T-helper 17 cell (primary cell): Measurements from ENCODE around the gene MTSS2. TPM values are rescaled to one million over a fixed set of nuclear protein-coding genes. Genes with fewer than 3 reads are reported as not detected.
"Not testable (repeated sequence)": the region's sequence is repeated elsewhere in the genome, so short reads cannot be mapped to it uniquely, and the experiment has no call there.

Source experiments
- ATAC-seq: fragments of 150-1000 bp; cut with Tn5 transposase; 2 replicates; pipeline ENCODE4 v1.10.0; 2021; ENCODE audit warnings: mild to moderate bottlenecking, moderate library complexity
- DNase-seq, 3 donors: peaks; one replicate each; pipeline versions ENCODE4 v3.0.0 to v3.0.0-alpha.2; 2020 to 2021
- H3K9me3 ChIP-seq: one replicate; pipeline ENCODE4 v1.7.0; 2013; ENCODE audit warnings: low read length, mild to moderate bottlenecking; ENCODE audit not compliant: control insufficient read depth, poor library complexity, severe bottlenecking
- H3K27ac Mint-ChIP-seq: one replicate; pipeline ENCODE4 v1.8.0; 2022; ENCODE audit warnings: mild to moderate bottlenecking, moderate library complexity, mixed read lengths
- H3K27me3 Mint-ChIP-seq: one replicate; pipeline ENCODE4 v1.8.0; 2022; ENCODE audit warnings: mixed read lengths
- H3K36me3 Mint-ChIP-seq: one replicate; pipeline ENCODE4 v1.8.0; 2022; ENCODE audit warnings: low read depth, mixed read lengths
- H3K4me1 Mint-ChIP-seq: one replicate; pipeline ENCODE4 v1.8.0; 2022; ENCODE audit warnings: mild to moderate bottlenecking, mixed read lengths
- H3K4me3 Mint-ChIP-seq: one replicate; pipeline ENCODE4 v1.8.0; 2022; ENCODE audit warnings: mild to moderate bottlenecking, moderate library complexity, mixed read lengths
- total RNA-seq, 4 donors: library from RNA in 2 of 4; stranded (reverse) in 2 of 4; gene quantifications; one replicate each; pipeline ENCODE4 v1.2.3 and lab custom pipeline; 2022 to 2026

MTSS2 gene
- total RNA-seq, 2 donors from 2014 or later, result 4.4 to 6.9 TPM

DNA sequence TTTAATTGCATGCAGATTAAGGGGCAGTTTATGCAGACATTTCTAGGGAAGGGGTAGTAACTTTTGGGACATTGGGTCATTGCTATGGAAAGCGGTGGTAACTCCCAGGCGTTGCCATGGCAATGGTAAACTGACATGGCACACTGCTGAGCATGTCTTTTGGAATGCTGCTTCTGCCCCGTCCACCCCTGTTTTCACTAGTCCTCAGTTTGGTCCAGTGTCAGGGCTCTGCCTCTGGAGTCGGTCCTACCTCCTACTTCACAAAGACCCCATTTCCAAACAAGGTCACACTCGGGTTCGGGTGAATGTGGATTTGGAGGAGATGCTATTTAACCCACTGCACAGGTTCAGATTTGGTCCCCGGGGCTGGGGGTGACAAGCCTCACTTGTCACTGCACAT, 36.6 kb downstream of the MTSS2 start:
- Mint-ChIP-seq H3K4me1 (peaks cover 6% of the 10 kb centered on the region), H3K4me3 (no peak overlapping the region), H3K27me3 (peaks cover 11% of the 10 kb centered on the region), H3K36me3 (no peaks in the 10 kb centered on the region), H3K27ac (no peak overlapping the region)
- ATAC-seq (no peak), DNase-seq (no peak)
- H3K9me3 ChIP-seq, result no peaks in the 10 kb centered on the region

DNA sequence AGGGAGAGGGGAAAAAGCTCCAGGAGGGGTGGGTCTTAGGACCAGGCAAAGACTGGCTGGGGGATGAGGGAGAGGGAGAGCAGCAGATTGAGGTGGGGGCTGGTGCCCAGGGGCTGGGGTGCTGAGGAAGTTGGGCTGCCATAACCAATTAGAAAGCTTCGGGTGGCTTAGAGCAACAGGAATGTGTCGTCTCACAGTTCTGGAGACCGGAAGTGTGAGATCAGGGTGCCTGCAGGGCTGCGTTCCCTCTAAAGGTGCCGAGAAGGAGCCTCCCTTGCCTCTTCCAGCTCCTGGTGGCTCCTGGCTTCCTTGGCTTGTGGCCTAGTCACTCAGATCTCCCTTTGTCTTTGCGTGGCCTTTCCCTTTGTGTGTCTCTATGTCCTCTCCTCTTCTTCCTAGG, 37.2 kb downstream of the MTSS2 start:
- H3K4me3 Mint-ChIP-seq, result no peak overlapping the region
- no peak overlapping the region for H3K27ac Mint-ChIP-seq
- H3K36me3 Mint-ChIP-seq, result no peaks in the 10 kb centered on the region
- no peak for ATAC-seq
- no peak for DNase-seq
- H3K4me1 Mint-ChIP-seq, result peaks cover under 1% of the 10 kb centered on the region
- H3K27me3 Mint-ChIP-seq, result peaks cover 6% of the 10 kb centered on the region
- no peaks in the 10 kb centered on the region for H3K9me3 ChIP-seq

DNA sequence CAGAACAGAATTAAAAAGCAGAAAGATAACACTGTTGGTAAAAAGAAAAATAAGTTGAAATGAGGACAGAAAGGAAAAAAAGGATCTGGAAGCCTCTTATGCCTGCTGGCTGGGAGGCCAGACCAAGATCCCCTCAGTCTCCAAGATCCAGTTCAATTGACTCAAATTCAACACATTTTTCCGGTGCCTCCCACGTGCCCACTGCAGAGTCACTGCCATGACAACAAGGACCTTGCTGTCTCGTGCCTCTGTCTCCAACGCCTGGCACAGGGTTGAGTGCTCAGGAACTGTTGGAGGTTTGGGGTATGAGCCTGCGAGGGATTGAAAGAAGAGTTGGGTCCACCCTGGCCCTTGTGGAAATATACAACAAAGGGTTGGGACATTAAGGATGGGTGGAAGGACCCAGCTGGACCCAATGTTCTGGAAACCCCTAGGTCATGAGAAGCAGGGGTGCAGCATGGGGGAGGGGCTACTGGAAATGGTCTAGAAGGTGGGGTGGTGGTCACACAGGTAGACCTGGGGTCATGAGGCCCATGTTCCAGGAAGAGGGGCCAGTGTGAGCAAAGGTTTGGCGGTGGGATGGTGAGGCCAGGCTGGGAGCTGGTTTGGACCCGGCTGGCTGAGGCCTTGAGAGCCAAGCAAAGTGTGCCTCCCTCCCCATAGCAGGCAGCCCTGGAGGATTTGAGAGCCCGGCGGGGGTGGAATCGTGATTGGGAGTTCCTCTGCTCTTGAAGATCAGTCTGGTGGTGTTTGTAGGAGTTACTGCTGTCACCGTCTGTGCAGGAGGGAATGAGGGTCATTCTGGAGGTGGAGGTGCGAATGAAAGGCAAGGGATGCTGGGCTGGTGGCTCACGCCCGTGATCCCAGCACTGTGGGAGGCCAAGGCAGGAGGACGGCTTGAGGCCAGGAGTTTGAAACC, 38.2 kb downstream of the MTSS2 start:
- no peaks in the 10 kb centered on the region for H3K9me3 ChIP-seq
- ATAC-seq (no peak), DNase-seq (no peak)
- Mint-ChIP-seq H3K4me1 (no peaks in the 10 kb centered on the region), H3K27ac (peak overlapping the region; percentile 72), H3K36me3 (no peaks in the 10 kb centered on the region), H3K4me3 (no peak overlapping the region), H3K27me3 (peaks cover 5% of the 10 kb centered on the region)

DNA sequence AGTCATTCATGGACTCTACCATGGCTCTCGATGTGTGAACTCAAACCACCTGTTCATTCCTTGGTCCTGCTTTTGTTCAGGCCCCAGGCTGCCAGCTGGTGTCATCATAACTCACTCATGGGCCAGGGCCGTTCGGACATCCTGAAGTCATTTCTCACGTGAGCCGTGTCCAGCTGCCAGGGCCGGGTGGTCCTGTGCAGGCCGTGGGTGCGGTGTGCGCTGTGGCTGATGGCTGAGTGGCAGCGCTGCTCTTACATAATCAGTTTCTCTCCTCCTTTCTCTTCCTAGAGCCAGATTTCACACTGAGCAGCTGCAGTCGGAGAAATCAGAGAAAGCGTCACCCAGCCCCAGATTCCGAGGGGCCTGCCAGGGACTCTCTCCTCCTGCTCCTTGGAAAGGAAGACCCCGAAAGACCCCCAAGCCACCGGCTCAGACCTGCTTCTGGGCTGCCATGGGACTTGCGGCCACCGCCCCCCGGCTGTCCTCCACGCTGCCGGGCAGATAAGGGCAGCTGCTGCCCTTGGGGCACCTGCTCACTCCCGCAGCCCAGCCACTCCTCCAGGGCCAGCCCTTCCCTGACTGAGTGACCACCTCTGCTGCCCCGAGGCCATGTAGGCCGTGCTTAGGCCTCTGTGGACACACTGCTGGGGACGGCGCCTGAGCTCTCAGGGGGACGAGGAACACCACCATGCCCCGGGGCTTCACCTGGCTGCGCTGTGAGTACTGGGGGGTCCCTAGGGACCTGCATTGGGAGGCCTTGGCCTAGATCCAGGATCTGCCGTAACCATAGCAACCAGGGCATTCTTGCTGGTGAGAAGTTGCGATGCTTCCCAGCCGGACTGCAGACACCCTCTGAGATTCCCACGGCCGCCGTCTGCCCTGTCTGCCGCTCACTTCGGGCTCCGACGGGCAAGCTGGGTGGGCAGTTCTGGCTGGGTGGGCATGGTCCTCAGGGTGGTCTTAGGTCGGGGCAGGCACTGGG, 39.3 kb downstream of the MTSS2 start, which contains the start of gene IL34:
IL34 (plus strand) TSS at position 300 of the 982 bp plus-strand sequence; CDS start at position 689, 389 bp downstream.
- H3K36me3 Mint-ChIP-seq, result no peaks in the 10 kb centered on the region
- no peaks in the 10 kb centered on the region for H3K4me1 Mint-ChIP-seq
- no peak within 1 kb of the TSS for H3K4me3 Mint-ChIP-seq
- ATAC-seq (no peak), DNase-seq (no peak)
- H3K27me3 Mint-ChIP-seq, result peaks cover 10% of the 10 kb centered on the region
- H3K27ac Mint-ChIP-seq, result no peak within 1 kb of the TSS
- H3K9me3 ChIP-seq, result no peaks in the 10 kb centered on the region

DNA sequence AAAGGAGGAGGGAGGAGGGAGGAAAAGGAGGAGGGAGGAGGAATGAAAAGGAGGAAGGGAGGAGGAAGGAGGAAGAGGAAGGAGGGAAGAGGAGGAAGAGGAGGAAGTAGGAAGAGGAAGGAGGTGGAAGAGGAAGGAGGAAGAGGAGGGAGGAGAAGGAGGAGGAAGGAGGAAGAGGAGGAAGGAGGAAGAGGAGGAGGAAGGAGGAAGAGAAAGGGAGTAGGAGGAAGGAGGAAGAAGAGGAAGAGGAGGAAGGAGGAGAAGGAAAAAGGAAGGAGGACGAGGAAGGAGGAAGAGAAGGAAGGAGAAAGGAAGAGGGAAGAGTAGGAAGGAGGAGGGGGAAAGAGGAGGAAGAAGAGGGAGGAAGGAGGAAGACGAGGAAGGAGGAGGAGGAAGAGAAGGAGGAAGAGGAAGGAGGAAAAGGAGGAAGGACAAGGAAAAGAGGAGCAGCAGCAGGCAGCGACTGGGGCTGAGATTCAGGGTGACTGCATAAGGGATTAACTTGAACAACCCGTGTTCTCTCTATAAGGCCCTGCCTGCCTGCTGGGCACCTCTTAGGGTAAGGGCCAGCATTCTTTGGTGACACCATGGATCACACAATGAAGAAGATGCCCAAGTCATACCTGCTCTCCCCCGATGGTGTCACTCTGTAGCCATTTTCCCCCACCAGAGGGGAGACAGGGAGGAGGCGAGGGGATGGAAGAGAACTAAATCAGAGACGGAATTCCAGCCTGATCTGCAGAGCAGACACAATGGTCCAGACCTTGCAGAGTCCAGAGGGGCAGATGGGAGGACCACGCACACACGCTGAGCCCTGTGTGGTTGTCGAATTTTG, 40.9 kb downstream of the MTSS2 start:
- no peaks in the 10 kb centered on the region for H3K9me3 ChIP-seq
- Mint-ChIP-seq H3K27me3 (peaks cover 12% of the 10 kb centered on the region), H3K36me3 (no peaks in the 10 kb centered on the region), H3K27ac (no peak overlapping the region), H3K4me1 (no peaks in the 10 kb centered on the region), H3K4me3 (no peak overlapping the region)
- no peak for ATAC-seq
- no peak for DNase-seq

DNA sequence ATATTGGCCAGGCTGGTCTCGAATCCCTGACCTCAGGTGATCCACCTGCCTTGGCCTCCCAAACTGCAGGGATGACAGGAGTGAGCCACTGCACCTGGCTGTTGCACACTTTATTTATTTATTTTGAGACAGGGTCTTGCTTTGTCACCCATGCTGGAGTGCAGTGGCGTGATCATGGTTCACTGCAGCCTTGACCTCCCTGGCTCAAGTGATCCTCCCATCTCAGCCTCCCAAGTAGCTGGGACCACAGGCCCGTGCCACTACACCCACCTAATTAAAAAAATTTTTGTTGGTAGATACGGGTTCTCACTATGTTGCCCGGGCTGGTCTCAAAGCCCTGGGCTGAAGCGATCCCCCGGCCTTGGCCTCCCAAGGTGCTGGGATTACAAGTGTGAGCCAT, 42.6 kb downstream of the MTSS2 start:
- not testable (repeated sequence) for H3K9me3 ChIP-seq, H3K4me1 Mint-ChIP-seq, H3K4me3 Mint-ChIP-seq, ATAC-seq, DNase-seq, H3K27ac Mint-ChIP-seq, H3K36me3 Mint-ChIP-seq
- peaks cover 17% of the 10 kb centered on the region for H3K27me3 Mint-ChIP-seq

DNA sequence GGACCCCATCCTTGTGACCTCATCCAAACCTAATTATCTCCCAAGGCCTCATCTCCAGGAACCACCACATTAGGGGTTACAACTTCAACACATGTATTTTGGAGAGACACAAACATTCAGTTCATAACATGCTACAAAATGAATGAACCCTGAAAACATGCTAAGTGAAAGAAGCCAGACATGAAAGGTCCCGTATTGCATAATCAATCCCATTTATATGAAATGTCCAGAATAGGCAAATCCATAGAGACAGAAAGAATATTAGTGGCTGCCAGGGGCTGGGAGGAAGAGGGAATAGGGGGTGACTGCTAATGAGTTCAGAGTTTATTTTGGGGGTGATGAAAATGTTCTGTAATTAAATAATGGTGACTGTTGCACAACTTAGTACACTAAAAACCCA, 43.2 kb downstream of the MTSS2 start:
- H3K27me3 Mint-ChIP-seq, result peaks cover 17% of the 10 kb centered on the region
- no peaks in the 10 kb centered on the region for H3K9me3 ChIP-seq
- no peak overlapping the region for H3K4me3 Mint-ChIP-seq
- H3K36me3 Mint-ChIP-seq, result no peaks in the 10 kb centered on the region
- DNase-seq, result no peak
- ATAC-seq, result no peak
- no peak overlapping the region for H3K27ac Mint-ChIP-seq
- no peaks in the 10 kb centered on the region for H3K4me1 Mint-ChIP-seq

DNA sequence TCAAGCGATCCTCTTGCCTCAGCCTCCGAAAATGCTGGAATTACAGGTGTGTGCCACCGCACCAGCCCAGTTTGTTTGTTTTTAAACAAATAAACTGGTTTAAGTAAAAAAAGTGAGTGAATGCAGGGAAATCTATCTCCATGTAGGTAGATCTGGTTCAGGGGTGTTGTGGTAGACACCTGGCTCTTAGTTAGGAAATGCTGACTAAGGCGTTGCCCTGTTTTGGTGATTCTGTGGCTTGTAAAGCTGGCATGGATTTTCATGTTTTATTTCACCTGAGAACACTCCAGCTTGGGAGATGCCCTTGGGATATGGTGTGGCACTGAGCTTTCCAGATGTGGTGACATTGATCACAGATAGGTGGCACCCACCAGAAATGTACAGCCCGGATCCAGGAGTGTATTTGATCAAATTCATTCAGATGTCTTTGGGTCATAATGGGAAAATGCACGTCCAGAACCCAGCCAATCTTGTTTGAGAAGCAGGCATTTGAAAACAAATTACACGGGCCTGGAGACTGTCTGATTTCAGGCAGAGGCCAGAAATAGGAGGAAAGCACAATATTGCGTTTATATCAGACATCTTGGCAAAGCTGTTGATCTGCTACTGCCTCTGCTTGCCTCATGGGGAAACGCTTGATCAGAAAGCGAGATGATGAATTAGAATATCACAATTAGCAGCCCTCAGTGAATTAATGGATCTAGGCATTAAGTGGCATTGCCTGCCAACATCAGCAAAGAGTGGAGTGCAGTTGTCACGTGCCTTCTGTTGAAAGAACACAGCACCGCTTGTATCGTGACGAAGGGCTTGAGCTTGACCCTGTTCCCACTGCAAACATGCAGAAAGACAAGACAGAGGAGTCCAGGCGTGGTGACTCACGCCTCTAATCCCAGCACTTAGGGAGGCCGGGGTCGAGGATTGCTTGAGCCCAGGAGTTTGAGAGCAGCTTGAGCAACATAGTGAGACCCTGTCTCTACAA, 46.8 kb downstream of the MTSS2 start:
- Mint-ChIP-seq H3K4me1 (no peaks in the 10 kb centered on the region), H3K27me3 (peaks cover 17% of the 10 kb centered on the region), H3K27ac (no peak overlapping the region), H3K36me3 (no peaks in the 10 kb centered on the region), H3K4me3 (no peak overlapping the region)
- H3K9me3 ChIP-seq, result no peaks in the 10 kb centered on the region
- DNase-seq (no peak), ATAC-seq (no peak)

Other genes with a start within 250 kb of the MTSS2 start
- gene ST3GAL2, start 247.0 kb downstream of the MTSS2 start, total RNA-seq, result 10 to 100 TPM; 11.8 to 14.4 TPM
- gene FCSK, start 231.5 kb downstream of the MTSS2 start, total RNA-seq, result 10 to 100 TPM; 27.1 to 27.7 TPM
- gene COG4, start 162.5 kb downstream of the MTSS2 start, total RNA-seq, result 10 to 100 TPM; 26.3 to 54.0 TPM
- 100 to 1,000 TPM; 163 to 182 TPM for gene SF3B3, start 162.2 kb downstream of the MTSS2 start, total RNA-seq
- gene IL34, start 39.5 kb downstream of the MTSS2 start, total RNA-seq, result under 1 TPM in 1 of 2 donors, not detected in 1; 0.34 TPM
- 10 to 100 TPM; 36.7 to 38.4 TPM for gene VAC14, start 115.1 kb upstream of the MTSS2 start, total RNA-seq